NCI-H1694 (cell line): ENCODE measurements around the gene CDCA8.

Source experiments
- DNase-seq: peaks from one replicate; lab custom pipeline; 2025; lab: John Stamatoyannopoulos, UW

The CDCA8 gene

GRCh38 chr1:37717631-37718030, 25.3 kb downstream of the CDCA8 start:
- no peak for DNase-seq

- DNase-seq = no peak
Measured at GRCh38 chr1:37718181-37718900, 26.0 kb downstream of the CDCA8 start.

GRCh38 chr1:37718901-37719571, 26.7 kb downstream of the CDCA8 start:
- no peak for DNase-seq

- DNase-seq = no peak
Measured at GRCh38 chr1:37719572-37720195, 27.4 kb downstream of the CDCA8 start.

GRCh38 chr1:37720231-37721130, 28.2 kb downstream of the CDCA8 start:
- no peak for DNase-seq

- DNase-seq = no peak
Measured at GRCh38 chr1:37721565-37721964, 29.2 kb downstream of the CDCA8 start.

- DNase-seq = no peak
Measured at GRCh38 chr1:37722181-37723071, 30.1 kb downstream of the CDCA8 start.

- no peak for DNase-seq
Measured at GRCh38 chr1:37723072-37723389, 30.7 kb downstream of the CDCA8 start.

- no peak for DNase-seq
Measured at GRCh38 chr1:37723390-37724078, 31.2 kb downstream of the CDCA8 start.

GRCh38 chr1:37724575-37724974, 32.3 kb downstream of the CDCA8 start:
- no peak for DNase-seq

GRCh38 chr1:37725851-37726613, 33.7 kb downstream of the CDCA8 start:
- DNase-seq = no peak

GRCh38 chr1:37726751-37727585, 34.7 kb downstream of the CDCA8 start:
- no peak for DNase-seq

GRCh38 chr1:37728416-37728815, 36.1 kb downstream of the CDCA8 start:
- DNase-seq = no peak

- no peak for DNase-seq
Measured at GRCh38 chr1:37730376-37730775, 38.1 kb downstream of the CDCA8 start.

GRCh38 chr1:37731312-37732019, 39.1 kb downstream of the CDCA8 start:
- no peak for DNase-seq

- no peak for DNase-seq
Measured at GRCh38 chr1:37732111-37732780, 39.9 kb downstream of the CDCA8 start.

GRCh38 chr1:37734629-37735591, 42.6 kb downstream of the CDCA8 start:
- no peak for DNase-seq
